Tibial artery (tissue), 4 donors: ENCODE data around the gene BCL2.
A peak's percentile ranks its signal among the peaks of the same experiment; 100 is the strongest.

Source experiments
- DNase-seq, 2 donors: peaks; one replicate each; pipeline ENCODE4 v3.0.0-alpha.2; 2019
- H3K27ac ChIP-seq, 2 donors: fragments of 200-600 bp; sonication (generic) in 1 of 2; 1 replicate in 1 of 2; 2 replicates in 1 of 2; pipeline ENCODE4 v1.5.1; 2018 to 2019; ENCODE audit warnings: mild to moderate bottlenecking in 1 of 2
- H3K27me3 ChIP-seq, 2 donors: fragments of 200-600 bp; sonication (generic) in 1 of 2; one replicate each; pipeline versions ENCODE4 v1.5.1 to v1.6.0; 2016 to 2019
- H3K36me3 ChIP-seq, 3 donors: fragments of 200-600 bp; sonication (generic) in 2 of 3; one replicate each; pipeline ENCODE4 v1.5.1; 2016 to 2019; ENCODE audit warnings: mild to moderate bottlenecking in 2 of 3
- H3K4me1 ChIP-seq, 4 donors: fragments of 200-600 bp; sonication (generic) in 2 of 4; 1 replicate in 3 of 4; 2 replicates in 1 of 4; pipeline ENCODE4 v1.5.1; 2016 to 2019
- H3K4me3 ChIP-seq, 2 donors: fragments of 200-600 bp; sonication (generic) in 1 of 2; 1 replicate in 1 of 2; 2 replicates in 1 of 2; pipeline ENCODE4 v1.5.1; 2018 to 2019; ENCODE audit warnings: mild to moderate bottlenecking in 2 of 2
- H3K9me3 ChIP-seq, 3 donors: fragments of 200-600 bp; sonication (generic) in 1 of 3; one replicate each; pipeline ENCODE4 v1.5.1; 2016 to 2019
- intact Hi-C: fragments of 100-400 bp; cut with DNase I; formaldehyde crosslinking; loops from one replicate; pipeline ENCODE4 v1.15.0; 2023; ENCODE audit warnings: low total_unique reads
- TF ChIP-seq, protein P1 (sequence below), 2 experiments: fragments of 200-600 bp in 1 of 2; fragments of 450-650 bp in 1 of 2; IDR thresholded peaks; one replicate each; pipeline ENCODE4 v1.5.1; 2017 to 2019; ENCODE audit warnings: antibody characterized with exemption in 2 of 2, mild to moderate bottlenecking in 1 of 2, moderate library complexity in 1 of 2

The BCL2 gene

DNA sequence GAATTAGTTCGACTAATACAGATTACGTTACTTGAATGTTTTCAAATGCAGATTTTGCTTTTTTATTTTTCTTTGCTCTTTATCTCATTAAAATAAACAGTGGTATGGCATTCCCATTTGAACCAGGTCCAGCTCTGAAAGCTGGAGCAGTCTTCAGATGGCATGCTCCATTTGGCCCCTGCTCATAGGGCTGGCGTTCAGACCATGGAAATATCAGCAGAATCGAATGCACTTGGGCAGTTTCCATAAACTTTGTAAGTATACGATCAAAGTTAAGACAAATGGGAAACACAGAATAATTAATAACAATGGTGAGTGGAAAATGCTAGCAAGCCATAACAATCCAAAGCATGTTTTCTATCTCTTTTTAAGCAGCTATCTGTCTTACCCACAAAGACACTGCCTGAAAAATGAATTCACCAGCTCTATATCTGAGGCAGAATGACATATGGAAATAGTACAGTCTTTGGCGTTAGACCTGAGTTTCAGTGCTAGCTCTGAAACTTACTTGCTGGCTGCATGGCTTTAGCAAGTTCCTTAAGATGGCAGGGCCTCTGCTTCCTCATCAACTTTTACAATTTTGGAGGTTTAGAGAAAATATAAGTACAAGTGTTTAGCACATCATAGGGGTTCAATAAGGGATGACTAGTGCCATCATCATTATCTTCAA is 131.6 kb downstream of the BCL2 start:
- TF ChIP-seq, protein P1, sequence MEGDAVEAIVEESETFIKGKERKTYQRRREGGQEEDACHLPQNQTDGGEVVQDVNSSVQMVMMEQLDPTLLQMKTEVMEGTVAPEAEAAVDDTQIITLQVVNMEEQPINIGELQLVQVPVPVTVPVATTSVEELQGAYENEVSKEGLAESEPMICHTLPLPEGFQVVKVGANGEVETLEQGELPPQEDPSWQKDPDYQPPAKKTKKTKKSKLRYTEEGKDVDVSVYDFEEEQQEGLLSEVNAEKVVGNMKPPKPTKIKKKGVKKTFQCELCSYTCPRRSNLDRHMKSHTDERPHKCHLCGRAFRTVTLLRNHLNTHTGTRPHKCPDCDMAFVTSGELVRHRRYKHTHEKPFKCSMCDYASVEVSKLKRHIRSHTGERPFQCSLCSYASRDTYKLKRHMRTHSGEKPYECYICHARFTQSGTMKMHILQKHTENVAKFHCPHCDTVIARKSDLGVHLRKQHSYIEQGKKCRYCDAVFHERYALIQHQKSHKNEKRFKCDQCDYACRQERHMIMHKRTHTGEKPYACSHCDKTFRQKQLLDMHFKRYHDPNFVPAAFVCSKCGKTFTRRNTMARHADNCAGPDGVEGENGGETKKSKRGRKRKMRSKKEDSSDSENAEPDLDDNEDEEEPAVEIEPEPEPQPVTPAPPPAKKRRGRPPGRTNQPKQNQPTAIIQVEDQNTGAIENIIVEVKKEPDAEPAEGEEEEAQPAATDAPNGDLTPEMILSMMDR (IDR thresholded peaks at IDR 0.05), result no peak
- H3K27me3 ChIP-seq, result no peaks in the 10 kb centered on the region
- no peaks in the 10 kb centered on the region for H3K36me3 ChIP-seq
- H3K4me1 ChIP-seq, result peaks cover 0 to 37% (median 22%) of the 10 kb centered on the region in 4 donors
- DNase-seq, result no peak
- H3K9me3 ChIP-seq, result no peaks in the 10 kb centered on the region
- no peak overlapping the region for H3K4me3 ChIP-seq
- peak overlapping the region in 1 of 2 donors; percentile 23 for H3K27ac ChIP-seq
- intact Hi-C loops, result no loop called here

DNA sequence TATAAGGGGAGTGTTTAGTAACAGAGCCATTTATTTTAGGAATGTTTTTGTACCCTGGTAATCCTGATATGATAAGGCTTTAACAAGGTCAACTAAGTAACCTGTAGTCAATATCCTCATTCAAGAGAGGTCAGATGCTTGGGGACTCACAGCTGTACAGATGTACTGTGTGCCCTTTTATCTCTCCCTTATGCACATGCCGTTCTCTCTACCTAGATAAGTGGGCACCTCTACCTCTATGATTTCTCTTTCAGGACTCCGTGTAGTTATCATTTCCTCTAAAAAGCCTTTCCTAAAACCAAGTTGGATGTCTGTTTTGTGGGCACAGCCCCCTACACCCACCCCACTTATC is 132.4 kb downstream of the BCL2 start:
- no peak for DNase-seq
- H3K4me3 ChIP-seq, result no peak overlapping the region
- peak overlapping the region; percentile 6 to 23 for H3K27ac ChIP-seq
- TF ChIP-seq, protein P1 (IDR thresholded peaks at IDR 0.05), result no peak
- no peaks in the 10 kb centered on the region for H3K9me3 ChIP-seq
- no peaks in the 10 kb centered on the region for H3K36me3 ChIP-seq
- H3K4me1 ChIP-seq, result peaks cover 0 to 40% (median 26%) of the 10 kb centered on the region in 4 donors
- H3K27me3 ChIP-seq, result no peaks in the 10 kb centered on the region
- intact Hi-C loops, result no loop called here

DNA sequence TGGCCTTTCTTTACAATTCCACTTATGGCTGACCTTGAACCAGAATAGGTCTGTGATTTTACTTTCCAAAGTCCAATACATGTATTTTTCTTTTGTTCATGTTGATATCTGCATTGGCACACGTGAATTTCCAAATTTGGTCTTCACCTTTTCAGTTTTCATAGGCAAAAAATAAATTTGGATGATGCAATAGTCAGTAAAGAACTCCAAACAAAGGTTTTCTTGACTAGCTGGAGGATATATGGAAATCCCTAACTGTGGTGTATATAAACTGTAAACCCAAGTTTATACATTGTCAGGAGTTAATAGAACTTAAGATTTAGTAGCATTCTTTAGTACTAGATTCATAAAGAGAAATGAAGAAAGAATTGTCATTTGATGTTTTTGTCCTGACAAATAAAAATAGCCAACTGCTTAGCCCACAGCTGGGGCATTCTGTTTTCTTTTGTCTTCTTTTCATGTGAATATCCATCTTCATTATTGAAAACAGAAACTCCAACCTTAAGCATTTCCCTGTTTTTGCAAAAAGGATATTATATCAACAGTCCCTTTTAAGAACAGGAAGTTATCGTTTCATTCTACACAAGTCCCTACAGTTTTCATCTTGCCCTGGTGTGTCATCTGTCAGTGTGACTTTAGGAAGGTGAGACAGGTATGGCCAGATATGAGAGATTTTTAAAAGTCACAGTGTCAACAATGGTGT is 132.9 kb downstream of the BCL2 start:
- H3K4me3 ChIP-seq, result no peak overlapping the region
- no peaks in the 10 kb centered on the region for H3K9me3 ChIP-seq
- peaks cover 0 to 45% (median 29%) of the 10 kb centered on the region in 4 donors for H3K4me1 ChIP-seq
- no peaks in the 10 kb centered on the region for H3K27me3 ChIP-seq
- DNase-seq, result no peak
- H3K27ac ChIP-seq, result peak overlapping the region in 1 of 2 donors; percentile 6
- intact Hi-C loops, result no loop called here
- no peaks in the 10 kb centered on the region for H3K36me3 ChIP-seq
- TF ChIP-seq, protein P1 (IDR thresholded peaks at IDR 0.05), result no peak

DNA sequence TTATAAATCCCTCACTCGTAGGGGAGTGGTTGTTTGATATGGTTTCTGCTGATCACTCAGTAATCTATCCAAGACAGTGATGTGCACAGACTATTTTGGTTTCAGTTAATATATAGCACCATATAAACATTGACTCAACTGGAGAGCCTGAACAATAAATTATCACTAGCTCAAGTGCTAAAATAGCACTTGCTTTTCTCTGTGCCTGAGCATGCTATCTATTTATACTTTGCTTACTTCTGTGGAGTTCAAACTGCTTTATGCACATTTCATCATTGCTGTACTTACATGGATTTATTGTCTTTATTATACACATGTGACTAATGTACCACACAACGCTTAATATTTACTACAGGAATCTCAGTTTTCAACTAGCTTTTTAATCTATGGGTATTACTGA is 133.6 kb downstream of the BCL2 start:
- no peaks in the 10 kb centered on the region for H3K9me3 ChIP-seq
- peaks cover 0 to 52% (median 34%) of the 10 kb centered on the region in 4 donors for H3K4me1 ChIP-seq
- DNase-seq, result no peak
- no peaks in the 10 kb centered on the region for H3K27me3 ChIP-seq
- peak overlapping the region in 1 of 2 donors; percentile 6 for H3K27ac ChIP-seq
- intact Hi-C loops, result no loop called here
- H3K4me3 ChIP-seq, result no peak overlapping the region
- H3K36me3 ChIP-seq, result no peaks in the 10 kb centered on the region
- TF ChIP-seq, protein P1 (IDR thresholded peaks at IDR 0.05), result no peak

DNA sequence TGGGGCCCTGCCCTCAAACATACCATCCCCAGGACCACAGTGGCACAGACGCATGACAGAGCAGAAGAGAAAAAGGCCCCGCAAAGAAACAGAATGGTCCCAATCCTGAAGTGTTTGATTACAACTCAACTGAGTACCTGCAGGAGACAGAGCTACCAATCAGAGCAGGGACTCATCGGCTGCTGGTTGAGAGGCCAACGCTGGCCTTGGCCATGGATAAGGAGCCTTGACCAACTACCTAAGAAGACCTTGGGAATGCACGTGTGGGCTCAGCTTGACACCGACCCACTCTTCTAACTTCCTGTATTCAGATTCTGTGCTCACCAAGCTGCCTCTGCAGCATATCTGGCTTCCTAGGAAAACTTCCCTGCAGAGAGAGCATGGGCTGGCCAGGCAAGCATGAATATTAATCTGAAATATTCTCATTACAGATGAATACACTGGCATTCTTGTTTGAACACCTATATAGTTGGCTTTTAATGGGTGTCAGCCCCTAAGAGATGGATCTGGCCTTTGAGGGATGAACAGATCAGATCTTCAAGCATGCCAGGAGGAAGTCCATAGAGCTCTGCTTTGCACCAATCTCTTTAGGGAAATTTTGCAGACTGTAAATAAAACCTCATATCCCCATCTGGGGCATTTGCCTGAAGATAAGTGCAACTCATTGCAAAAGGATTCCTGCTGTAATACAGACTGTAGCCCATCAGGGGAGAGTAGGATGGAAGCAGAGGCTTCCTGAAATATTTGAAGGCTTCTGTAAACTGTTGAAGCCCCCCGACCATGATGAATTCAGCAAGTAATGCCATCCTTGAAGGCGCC is 135.4 kb downstream of the BCL2 start:
- no peaks in the 10 kb centered on the region for H3K9me3 ChIP-seq
- H3K4me1 ChIP-seq, result peaks cover 0 to 70% (median 51%) of the 10 kb centered on the region in 4 donors
- TF ChIP-seq, protein P1 (IDR thresholded peaks at IDR 0.05), result no peak
- DNase-seq, result no peak
- no peak overlapping the region for H3K4me3 ChIP-seq
- H3K36me3 ChIP-seq, result no peaks in the 10 kb centered on the region
- intact Hi-C loops, result no loop called here
- no peak overlapping the region for H3K27ac ChIP-seq
- no peaks in the 10 kb centered on the region for H3K27me3 ChIP-seq
